Measurements from ENCODE around the gene DCST2. TPM values are rescaled to one million over a fixed set of nuclear protein-coding genes. Genes with fewer than 3 reads are reported as not detected.

DCST2 gene
- total RNA-seq, 1 donor from 2014 or later, result 2.2 TPM

GRCh38 chr1:154974102-154974807 is 59.3 kb downstream of the DCST2 start, which contains the start of gene CKS1B:
Gene CKS1B, plus strand, starts transcription at chr1:154974681. Its CDS starts 65 bp downstream, at chr1:154974746.
- Mint-ChIP-seq H3K9me3 (ENCODE audit: low read depth) (no peaks in the 10 kb centered on the region), H3K4me1 (ENCODE audit: low read depth) (peaks cover 31% of the 10 kb centered on the region), H3K36me3 (ENCODE audit: insufficient read depth) (peaks cover 4% of the 10 kb centered on the region), H3K27ac (no peak within 1 kb of the TSS), H3K4me3 (ENCODE audit: low read depth) (no peak within 1 kb of the TSS), H3K27me3 (no peaks in the 10 kb centered on the region)
- peak; percentile 90 for DNase-seq (ENCODE audit: low spot score, unreplicated experiment)
- no peak for TF ChIP-seq CTCF (IDR thresholded peaks at IDR 0.05; ENCODE audit: unreplicated experiment)

GRCh38 chr1:154973344-154974101 is 60.1 kb downstream of the DCST2 start:
- Mint-ChIP-seq H3K27ac (no peak overlapping the region), H3K36me3 (ENCODE audit: insufficient read depth) (peaks cover 1% of the 10 kb centered on the region), H3K27me3 (no peaks in the 10 kb centered on the region), H3K4me1 (ENCODE audit: low read depth) (peaks cover 32% of the 10 kb centered on the region), H3K4me3 (ENCODE audit: low read depth) (no peak overlapping the region), H3K9me3 (ENCODE audit: low read depth) (no peaks in the 10 kb centered on the region)
- TF ChIP-seq CTCF (IDR thresholded peaks at IDR 0.05; ENCODE audit: unreplicated experiment), result peak; percentile 20
- peak; percentile 89 for DNase-seq (ENCODE audit: low spot score, unreplicated experiment)

- no peak for TF ChIP-seq CTCF (IDR thresholded peaks at IDR 0.05; ENCODE audit: unreplicated experiment)
- no peak overlapping the region for H3K27ac Mint-ChIP-seq
- no peak for DNase-seq (ENCODE audit: low spot score, unreplicated experiment)
- H3K27me3 Mint-ChIP-seq, result no peaks in the 10 kb centered on the region
- H3K36me3 Mint-ChIP-seq (ENCODE audit: insufficient read depth), result peaks cover 2% of the 10 kb centered on the region
- H3K4me3 Mint-ChIP-seq (ENCODE audit: low read depth), result no peak overlapping the region
- no peaks in the 10 kb centered on the region for H3K9me3 Mint-ChIP-seq (ENCODE audit: low read depth)
- H3K4me1 Mint-ChIP-seq (ENCODE audit: low read depth), result peaks cover 32% of the 10 kb centered on the region
Observed at GRCh38 chr1:154972517-154973343, 60.9 kb downstream of the DCST2 start.

- Mint-ChIP-seq H3K4me1 (ENCODE audit: low read depth) (peaks cover 32% of the 10 kb centered on the region), H3K36me3 (ENCODE audit: insufficient read depth) (peaks cover 2% of the 10 kb centered on the region), H3K27me3 (no peaks in the 10 kb centered on the region), H3K9me3 (ENCODE audit: low read depth) (no peaks in the 10 kb centered on the region), H3K4me3 (ENCODE audit: low read depth) (no peak overlapping the region), H3K27ac (no peak overlapping the region)
- DNase-seq (ENCODE audit: low spot score, unreplicated experiment), result no peak
- TF ChIP-seq CTCF (IDR thresholded peaks at IDR 0.05; ENCODE audit: unreplicated experiment), result no peak
Observed at GRCh38 chr1:154972213-154972516, 61.4 kb downstream of the DCST2 start.
